WTC11 (cell line): ENCODE data around the gene ERBB2. TPM values are rescaled to one million over a fixed set of nuclear protein-coding genes. Genes with fewer than 3 reads are reported as not detected.
A peak's percentile ranks its signal among the peaks of the same experiment; 100 is the strongest.

Experiments
- ATAC-seq: fragments of 200-7000 bp; cut with Tn5 transposase; 2 replicates; pipeline ENCODE4 v1.10.0; 2021; ENCODE audit warnings: mild to moderate bottlenecking, moderate library complexity
- CTCF ChIA-PET: fragments of 300-600 bp; sonication (Branson Sonifier 250); formaldehyde crosslinking; loops from one replicate; lab custom pipeline; 2021; ENCODE audit warnings: antibody characterized with exemption; lab: Charles Lee
- POLR2A ChIA-PET: fragments of 350-600 bp; sonication (Branson Sonifier 250); formaldehyde crosslinking; loops from one replicate; lab custom pipeline; 2021; ENCODE audit warnings: antibody characterized with exemption; lab: Charles Lee
- DNase-seq: peaks from one replicate; pipeline ENCODE4 v3.0.0; 2021; ENCODE audit warnings: low spot score
- H3K27ac Mint-ChIP-seq: 2 replicates; pipeline ENCODE4 v1.8.0; 2021; ENCODE audit warnings: mixed read lengths
- H3K27me3 Mint-ChIP-seq: 2 replicates; pipeline ENCODE4 v1.8.0; 2021; ENCODE audit warnings: low read depth, mild to moderate bottlenecking, moderate library complexity, mixed read lengths
- H3K36me3 Mint-ChIP-seq: 2 replicates; pipeline ENCODE4 v1.8.0; 2021; ENCODE audit warnings: mixed read lengths
- H3K4me1 Mint-ChIP-seq: 2 replicates; pipeline ENCODE4 v1.8.0; 2022; ENCODE audit warnings: mixed read lengths
- H3K4me3 Mint-ChIP-seq: 2 replicates; pipeline ENCODE4 v1.8.0; 2021; ENCODE audit warnings: mild to moderate bottlenecking, moderate library complexity, mixed read lengths
- H3K9me3 Mint-ChIP-seq: 2 replicates; pipeline ENCODE4 v1.8.0; 2021; ENCODE audit warnings: mixed read lengths
- E2F4 ChIP-seq: sonication (generic); formaldehyde crosslinking; IDR thresholded peaks from 2 replicates; pipeline ENCODE4 v1.8.1; 2022; ENCODE audit warnings: low read depth, mild to moderate bottlenecking, moderate library complexity, missing genetic modification reagents, borderline replicate concordance
- EMX1 ChIP-seq: fragments of 250-450 bp; sonication (Bioruptor Pico); IDR thresholded peaks from 2 replicates; pipeline ENCODE4 v1.8.0; 2021; ENCODE audit warnings: mild to moderate bottlenecking
- FOXP4 ChIP-seq: sonication (generic); formaldehyde crosslinking; IDR thresholded peaks from 2 replicates; pipeline ENCODE4 v1.8.0; 2022; ENCODE audit warnings: mild to moderate bottlenecking, missing genetic modification reagents
- GTF2I ChIP-seq: fragments of 250-450 bp; sonication (Bioruptor Pico); conservative IDR thresholded peaks from 2 replicates; pipeline ENCODE4 v1.4.0; 2021; ENCODE audit warnings: mild to moderate bottlenecking
- KAT7 ChIP-seq: sonication (generic); formaldehyde crosslinking; IDR thresholded peaks from 2 replicates; pipeline ENCODE4 v1.8.1; 2023; ENCODE audit warnings: missing genetic modification reagents, mild to moderate bottlenecking, borderline replicate concordance
- MYBL2 ChIP-seq: sonication (generic); formaldehyde crosslinking; IDR thresholded peaks from 2 replicates; pipeline ENCODE4 v1.8.1; 2023; ENCODE audit warnings: mild to moderate bottlenecking, moderate library complexity, missing genetic modification reagents
- RORB ChIP-seq: fragments of 250-450 bp; sonication (Bioruptor Pico); IDR thresholded peaks from 2 replicates; pipeline ENCODE4 v1.9.0; 2021; ENCODE audit warnings: mild to moderate bottlenecking
- SOX15 ChIP-seq: fragments of 250-450 bp; sonication (Bioruptor Pico); IDR thresholded peaks from 2 replicates; pipeline ENCODE4 v1.9.0; 2021; ENCODE audit warnings: mild to moderate bottlenecking
- SP1 ChIP-seq: sonication (generic); formaldehyde crosslinking; conservative IDR thresholded peaks from 2 replicates; pipeline ENCODE4 v1.8.1; 2022; ENCODE audit warnings: missing genetic modification reagents
- USF1 ChIP-seq: sonication (generic); formaldehyde crosslinking; IDR thresholded peaks from 2 replicates; pipeline ENCODE4 v1.8.0; 2022; ENCODE audit warnings: mild to moderate bottlenecking, missing genetic modification reagents
- ZNF121 ChIP-seq: sonication (generic); formaldehyde crosslinking; IDR thresholded peaks from 2 replicates; pipeline ENCODE4 v1.8.0; 2023; ENCODE audit warnings: missing genetic modification reagents
- ZNF396 ChIP-seq: fragments of 250-450 bp; sonication (Bioruptor Pico); IDR thresholded peaks from 2 replicates; pipeline ENCODE4 v1.8.0; 2021; ENCODE audit warnings: mild to moderate bottlenecking, moderate library complexity, borderline replicate concordance
- total RNA-seq: library from RNA; stranded (reverse); gene quantifications from 3 replicates; pipeline ENCODE4 v1.2.3, GENCODE V29; 2021
- TF ChIP-seq, protein P1 (sequence below): fragments of 250-450 bp; sonication (Bioruptor Pico); IDR thresholded peaks from 2 replicates; pipeline ENCODE4 v1.9.0; 2021; ENCODE audit warnings: mild to moderate bottlenecking
- TF ChIP-seq, protein P2 (sequence below): sonication (generic); formaldehyde crosslinking; IDR thresholded peaks from 2 replicates; pipeline ENCODE4 v1.8.1; 2023; ENCODE audit warnings: mild to moderate bottlenecking, missing genetic modification reagents, moderate library complexity
- TF ChIP-seq, protein P3 (sequence below): sonication (generic); formaldehyde crosslinking; IDR thresholded peaks from 2 replicates; pipeline ENCODE4 v1.8.1; 2023; ENCODE audit warnings: mild to moderate bottlenecking, moderate library complexity, missing genetic modification reagents
- TF ChIP-seq, protein P4 (sequence below): fragments of 250-450 bp; sonication (Bioruptor Pico); IDR thresholded peaks from 2 replicates; pipeline ENCODE4 v1.9.0; 2021; ENCODE audit warnings: mild to moderate bottlenecking
- TF ChIP-seq, protein P5 (sequence below): sonication (generic); formaldehyde crosslinking; IDR thresholded peaks from 2 replicates; pipeline ENCODE4 v1.8.1; 2023; ENCODE audit warnings: mild to moderate bottlenecking, missing genetic modification reagents
- TF ChIP-seq, protein P6 (sequence below): sonication (generic); formaldehyde crosslinking; IDR thresholded peaks from 2 replicates; pipeline ENCODE4 v1.8.1; 2022; ENCODE audit warnings: low read depth, missing genetic modification reagents, borderline replicate concordance

The ERBB2 gene
- total RNA-seq, 1 experiment from 2014 or later: 209 TPM

GRCh38 chr17:39729280-39729851 lies 29.5 kb downstream of the ERBB2 start:
- ChIA-PET POLR2A (interaction anchor here (0.6 to 2.2 kb wide), 8 partner anchors 10 to 372 kb away, joined by 3 to 16 read pairs (median 3); partner anchors contain the start of genes ERBB2 and PGAP3), CTCF (interaction anchor here (0.6 to 4.3 kb wide), 46 partner anchors 7 to 757 kb away, joined by 3 to 79 read pairs (median 4); partner anchors contain the start of genes ERBB2, PGAP3, PNMT and TCAP)
- H3K27me3 Mint-ChIP-seq: no peaks in the 10 kb centered on the region
- peaks cover 14% of the 10 kb centered on the region for H3K4me1 Mint-ChIP-seq
- DNase-seq (no peak), ATAC-seq (no peak)
- H3K9me3 Mint-ChIP-seq: no peaks in the 10 kb centered on the region
- H3K36me3 Mint-ChIP-seq: peaks cover 23% of the 10 kb centered on the region
- peak overlapping the region; percentile 91 for H3K27ac Mint-ChIP-seq
- TF ChIP-seq, protein P1, sequence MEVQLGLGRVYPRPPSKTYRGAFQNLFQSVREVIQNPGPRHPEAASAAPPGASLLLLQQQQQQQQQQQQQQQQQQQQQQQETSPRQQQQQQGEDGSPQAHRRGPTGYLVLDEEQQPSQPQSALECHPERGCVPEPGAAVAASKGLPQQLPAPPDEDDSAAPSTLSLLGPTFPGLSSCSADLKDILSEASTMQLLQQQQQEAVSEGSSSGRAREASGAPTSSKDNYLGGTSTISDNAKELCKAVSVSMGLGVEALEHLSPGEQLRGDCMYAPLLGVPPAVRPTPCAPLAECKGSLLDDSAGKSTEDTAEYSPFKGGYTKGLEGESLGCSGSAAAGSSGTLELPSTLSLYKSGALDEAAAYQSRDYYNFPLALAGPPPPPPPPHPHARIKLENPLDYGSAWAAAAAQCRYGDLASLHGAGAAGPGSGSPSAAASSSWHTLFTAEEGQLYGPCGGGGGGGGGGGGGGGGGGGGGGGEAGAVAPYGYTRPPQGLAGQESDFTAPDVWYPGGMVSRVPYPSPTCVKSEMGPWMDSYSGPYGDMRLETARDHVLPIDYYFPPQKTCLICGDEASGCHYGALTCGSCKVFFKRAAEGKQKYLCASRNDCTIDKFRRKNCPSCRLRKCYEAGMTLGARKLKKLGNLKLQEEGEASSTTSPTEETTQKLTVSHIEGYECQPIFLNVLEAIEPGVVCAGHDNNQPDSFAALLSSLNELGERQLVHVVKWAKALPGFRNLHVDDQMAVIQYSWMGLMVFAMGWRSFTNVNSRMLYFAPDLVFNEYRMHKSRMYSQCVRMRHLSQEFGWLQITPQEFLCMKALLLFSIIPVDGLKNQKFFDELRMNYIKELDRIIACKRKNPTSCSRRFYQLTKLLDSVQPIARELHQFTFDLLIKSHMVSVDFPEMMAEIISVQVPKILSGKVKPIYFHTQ (CRISPR knock-in tag): 0 out of 2 replicates have a peak, but pooled peaks have one; percentile 1
- TF ChIP-seq, protein P2, sequence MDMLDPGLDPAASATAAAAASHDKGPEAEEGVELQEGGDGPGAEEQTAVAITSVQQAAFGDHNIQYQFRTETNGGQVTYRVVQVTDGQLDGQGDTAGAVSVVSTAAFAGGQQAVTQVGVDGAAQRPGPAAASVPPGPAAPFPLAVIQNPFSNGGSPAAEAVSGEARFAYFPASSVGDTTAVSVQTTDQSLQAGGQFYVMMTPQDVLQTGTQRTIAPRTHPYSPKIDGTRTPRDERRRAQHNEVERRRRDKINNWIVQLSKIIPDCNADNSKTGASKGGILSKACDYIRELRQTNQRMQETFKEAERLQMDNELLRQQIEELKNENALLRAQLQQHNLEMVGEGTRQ (CRISPR knock-in tag): no peak
- H3K4me3 Mint-ChIP-seq: peak overlapping the region; percentile 89

DNA sequence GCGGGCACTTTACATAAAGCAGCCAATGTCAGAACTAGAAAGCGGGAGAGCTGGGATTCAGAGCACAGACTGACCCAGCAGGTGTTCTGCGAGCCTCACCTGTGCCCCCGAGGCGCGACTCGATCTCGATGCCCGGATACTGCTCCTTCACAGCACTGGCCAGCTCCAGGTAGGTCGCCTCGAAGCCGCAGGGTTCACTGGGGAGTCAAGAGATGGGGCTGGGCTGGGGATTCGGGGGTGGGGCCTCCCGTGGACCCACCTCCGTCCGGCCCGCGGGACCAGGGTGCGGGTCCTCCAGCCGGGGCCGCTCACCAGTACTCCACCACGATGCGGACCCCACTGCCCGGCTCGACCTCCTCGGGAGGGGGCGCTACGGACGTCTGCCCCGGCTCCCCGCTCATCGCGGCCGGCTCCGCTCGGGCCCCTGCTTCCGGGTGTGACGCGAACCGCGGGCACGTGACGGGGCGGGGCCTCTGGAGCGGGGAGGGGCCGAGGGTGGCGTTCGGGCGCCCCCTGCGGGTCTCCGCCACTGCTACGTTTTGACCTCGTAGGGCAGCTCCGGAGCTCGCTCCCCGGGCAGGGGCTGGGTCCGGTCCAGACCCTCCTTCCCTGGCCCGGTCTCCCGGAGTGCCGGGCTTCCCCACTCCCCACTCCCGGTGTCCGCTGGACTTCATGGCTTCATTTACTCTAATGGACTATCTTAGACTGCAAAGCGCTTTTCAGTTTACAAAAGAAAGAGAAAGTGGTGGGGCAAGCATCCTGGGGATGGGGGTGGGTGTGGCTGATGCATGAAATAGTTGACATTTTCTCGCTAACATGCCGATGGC lies 30.4 kb downstream of the ERBB2 start, which contains the start of gene MIEN1:
Gene MIEN1 (minus strand): TSS at position 438 of the 827 bp plus-strand sequence. CDS start 37 bp downstream, at position 401.
- H3K27ac Mint-ChIP-seq: peak within 1 kb of the TSS; percentile 91
- no peaks in the 10 kb centered on the region for H3K27me3 Mint-ChIP-seq
- ChIA-PET CTCF (interaction anchor here (0.6 to 4.3 kb wide), 56 partner anchors 8 to 757 kb away, joined by 3 to 79 read pairs (median 4); partner anchors contain the start of genes ERBB2, PGAP3, PNMT and TCAP), POLR2A (interaction anchor here (0.6 to 2.2 kb wide), 12 partner anchors 9 to 371 kb away, joined by 3 to 16 read pairs (median 4); partner anchors contain the start of genes ERBB2 and PGAP3)
- DNase-seq (peak; percentile 97), ATAC-seq (peak; percentile 85)
- peak within 1 kb of the TSS; percentile 89 for H3K4me3 Mint-ChIP-seq
- H3K4me1 Mint-ChIP-seq: peaks cover 14% of the 10 kb centered on the region
- H3K36me3 Mint-ChIP-seq: peaks cover 17% of the 10 kb centered on the region
- H3K9me3 Mint-ChIP-seq: no peaks in the 10 kb centered on the region
- TF ChIP-seq RORB (CRISPR knock-in tag) (no peak), EMX1 (peak; percentile 74; the same call in 1 of the 2 replicates), USF1 (peak; percentile 99), SOX15 (CRISPR knock-in tag) (no peak), KAT7 (CRISPR knock-in tag) (no peak; the same call in 1 of the 2 replicates), GTF2I (CRISPR knock-in tag) (no peak), FOXP4 (CRISPR knock-in tag) (peak; percentile 74; the same call in 1 of the 2 replicates), E2F4 (CRISPR knock-in tag) (no peak), SP1 (CRISPR knock-in tag) (peak; percentile 100), ZNF396 (CRISPR knock-in tag) (no peak), MYBL2 (CRISPR knock-in tag) (0 out of 2 replicates have a peak, but pooled peaks have one; percentile 82), ZNF121 (CRISPR knock-in tag) (peak; percentile 97)
- TF ChIP-seq, protein P3, sequence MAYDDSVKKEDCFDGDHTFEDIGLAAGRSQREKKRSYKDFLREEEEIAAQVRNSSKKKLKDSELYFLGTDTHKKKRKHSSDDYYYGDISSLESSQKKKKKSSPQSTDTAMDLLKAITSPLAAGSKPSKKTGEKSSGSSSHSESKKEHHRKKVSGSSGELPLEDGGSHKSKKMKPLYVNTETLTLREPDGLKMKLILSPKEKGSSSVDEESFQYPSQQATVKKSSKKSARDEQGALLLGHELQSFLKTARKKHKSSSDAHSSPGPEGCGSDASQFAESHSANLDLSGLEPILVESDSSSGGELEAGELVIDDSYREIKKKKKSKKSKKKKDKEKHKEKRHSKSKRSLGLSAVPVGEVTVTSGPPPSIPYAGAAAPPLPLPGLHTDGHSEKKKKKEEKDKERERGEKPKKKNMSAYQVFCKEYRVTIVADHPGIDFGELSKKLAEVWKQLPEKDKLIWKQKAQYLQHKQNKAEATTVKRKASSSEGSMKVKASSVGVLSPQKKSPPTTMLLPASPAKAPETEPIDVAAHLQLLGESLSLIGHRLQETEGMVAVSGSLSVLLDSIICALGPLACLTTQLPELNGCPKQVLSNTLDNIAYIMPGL (CRISPR knock-in tag): peak; percentile 93
- TF ChIP-seq, protein P4, sequence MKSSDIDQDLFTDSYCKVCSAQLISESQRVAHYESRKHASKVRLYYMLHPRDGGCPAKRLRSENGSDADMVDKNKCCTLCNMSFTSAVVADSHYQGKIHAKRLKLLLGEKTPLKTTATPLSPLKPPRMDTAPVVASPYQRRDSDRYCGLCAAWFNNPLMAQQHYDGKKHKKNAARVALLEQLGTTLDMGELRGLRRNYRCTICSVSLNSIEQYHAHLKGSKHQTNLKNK (CRISPR knock-in tag): no peak
- TF ChIP-seq, protein P5, sequence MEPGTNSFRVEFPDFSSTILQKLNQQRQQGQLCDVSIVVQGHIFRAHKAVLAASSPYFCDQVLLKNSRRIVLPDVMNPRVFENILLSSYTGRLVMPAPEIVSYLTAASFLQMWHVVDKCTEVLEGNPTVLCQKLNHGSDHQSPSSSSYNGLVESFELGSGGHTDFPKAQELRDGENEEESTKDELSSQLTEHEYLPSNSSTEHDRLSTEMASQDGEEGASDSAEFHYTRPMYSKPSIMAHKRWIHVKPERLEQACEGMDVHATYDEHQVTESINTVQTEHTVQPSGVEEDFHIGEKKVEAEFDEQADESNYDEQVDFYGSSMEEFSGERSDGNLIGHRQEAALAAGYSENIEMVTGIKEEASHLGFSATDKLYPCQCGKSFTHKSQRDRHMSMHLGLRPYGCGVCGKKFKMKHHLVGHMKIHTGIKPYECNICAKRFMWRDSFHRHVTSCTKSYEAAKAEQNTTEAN (CRISPR knock-in tag): 0 out of 2 replicates have a peak, but pooled peaks have one; percentile 66
- TF ChIP-seq, protein P6, sequence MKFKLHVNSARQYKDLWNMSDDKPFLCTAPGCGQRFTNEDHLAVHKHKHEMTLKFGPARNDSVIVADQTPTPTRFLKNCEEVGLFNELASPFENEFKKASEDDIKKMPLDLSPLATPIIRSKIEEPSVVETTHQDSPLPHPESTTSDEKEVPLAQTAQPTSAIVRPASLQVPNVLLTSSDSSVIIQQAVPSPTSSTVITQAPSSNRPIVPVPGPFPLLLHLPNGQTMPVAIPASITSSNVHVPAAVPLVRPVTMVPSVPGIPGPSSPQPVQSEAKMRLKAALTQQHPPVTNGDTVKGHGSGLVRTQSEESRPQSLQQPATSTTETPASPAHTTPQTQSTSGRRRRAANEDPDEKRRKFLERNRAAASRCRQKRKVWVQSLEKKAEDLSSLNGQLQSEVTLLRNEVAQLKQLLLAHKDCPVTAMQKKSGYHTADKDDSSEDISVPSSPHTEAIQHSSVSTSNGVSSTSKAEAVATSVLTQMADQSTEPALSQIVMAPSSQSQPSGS: no peak
